Astrocyte (in vitro differentiated cells and primary cell): ENCODE results near the gene PARM1.

Source experiments
- CTCF ChIP-seq: IDR thresholded peaks from 2 replicates; pipeline ENCODE4 v1.5.1; 2011; ENCODE audit warnings: low read depth, mild to moderate bottlenecking, inconsistent platforms, low read length, moderate library complexity; ENCODE audit not compliant: insufficient read depth
- EZH2 ChIP-seq: IDR thresholded peaks from 2 replicates; pipeline ENCODE4 v1.6.1; 2012; ENCODE audit warnings: mild to moderate bottlenecking, low read length, inconsistent platforms; ENCODE audit not compliant: insufficient read depth

GRCh38 chr4:75040703-75041102 lies 107.8 kb downstream of the PARM1 start:
- no peak for TF ChIP-seq CTCF
- TF ChIP-seq EZH2, result no peak
